Head of caudate nucleus (tissue), 42 donors: ENCODE measurements around the gene SPRED3.
A peak's percentile ranks its signal among the peaks of the same experiment; 100 is the strongest.
"Not testable (repeated sequence)": the region's sequence is repeated elsewhere in the genome, so short reads cannot be mapped to it uniquely, and the experiment has no call there.

Experiments used
- DNase-seq, 42 donors: peaks; one replicate each; pipeline versions ENCODE4 v3.0.0 to v3.0.0-alpha.2; 2020 to 2021; ENCODE audit warnings: mixed read lengths in 7 of 42
- intact Hi-C: fragments of 100-400 bp; cut with DNase I; formaldehyde crosslinking; loops from one replicate; pipeline ENCODE4 v1.15.0; 2022

The SPRED3 gene

DNA sequence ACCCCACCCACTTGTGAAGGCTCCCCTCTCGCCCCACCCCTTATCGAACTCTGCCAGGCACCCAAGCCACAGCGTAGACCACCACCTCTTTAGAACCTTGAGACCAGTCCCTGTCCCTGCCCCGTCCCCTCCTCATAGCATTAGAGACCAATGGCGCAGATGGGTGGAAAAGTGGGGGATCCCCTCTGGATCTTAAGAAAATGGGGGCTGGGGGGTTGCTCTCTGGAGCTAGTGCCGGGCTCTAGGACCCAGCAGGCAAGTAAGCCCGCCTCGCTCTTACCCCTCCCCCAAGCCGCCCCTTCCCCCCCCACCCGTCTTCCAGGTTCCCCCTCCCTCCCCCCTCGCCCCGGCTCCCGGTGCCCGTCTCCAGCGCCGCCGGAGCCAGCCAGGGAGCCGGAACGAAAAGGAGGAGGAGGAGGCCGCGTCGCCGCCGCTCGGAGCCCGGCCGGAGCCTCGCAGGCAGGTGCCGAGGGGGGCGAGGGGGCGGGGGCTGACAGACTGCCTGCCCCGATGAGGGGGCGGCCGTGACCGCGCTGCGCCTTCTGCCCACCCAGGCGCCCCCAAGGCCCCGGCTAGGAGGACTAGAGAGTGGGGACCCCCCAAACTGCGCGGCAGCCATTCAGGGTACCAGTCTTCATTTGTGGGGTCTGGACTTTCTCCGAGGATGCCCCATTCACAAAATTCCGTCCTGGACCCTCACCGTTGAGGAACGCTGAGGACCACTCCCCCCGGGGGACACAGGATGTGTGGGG, at the start of gene SPRED3:
Gene SPRED3, plus strand, starts transcription at position 349 of the 752 bp plus-strand sequence. CDS start 1,606 bp downstream, outside the sequence.
- intact Hi-C loops = no loop called here
- peak in 41 of 42 donors; percentile 9 to 82 (median 58) for DNase-seq

DNA sequence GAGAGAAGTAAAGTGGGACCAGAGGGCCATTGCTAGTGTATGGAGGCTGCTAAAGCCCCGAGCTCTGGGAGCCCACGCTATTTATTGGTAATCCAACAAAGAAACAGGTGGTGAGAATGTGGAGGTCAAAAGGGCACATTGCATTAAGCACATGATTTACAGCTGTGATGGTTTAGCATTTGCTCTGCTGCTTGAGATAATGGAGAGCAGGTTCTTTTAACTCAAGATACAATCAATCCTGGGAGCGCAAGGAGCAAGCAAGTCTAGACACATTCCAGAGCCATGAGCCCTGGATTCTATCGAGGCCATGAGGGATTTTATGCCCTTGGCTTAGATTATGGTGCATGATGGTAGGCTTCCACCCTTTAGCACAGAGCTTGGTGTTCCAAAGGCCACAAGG, 49.5 kb upstream of the SPRED3 start:
- intact Hi-C loops = loop anchor here (10.0 kb wide), 1 partner anchor 194 kb away; no protein-coding TSS in a partner anchor
- not testable (repeated sequence) for DNase-seq

DNA sequence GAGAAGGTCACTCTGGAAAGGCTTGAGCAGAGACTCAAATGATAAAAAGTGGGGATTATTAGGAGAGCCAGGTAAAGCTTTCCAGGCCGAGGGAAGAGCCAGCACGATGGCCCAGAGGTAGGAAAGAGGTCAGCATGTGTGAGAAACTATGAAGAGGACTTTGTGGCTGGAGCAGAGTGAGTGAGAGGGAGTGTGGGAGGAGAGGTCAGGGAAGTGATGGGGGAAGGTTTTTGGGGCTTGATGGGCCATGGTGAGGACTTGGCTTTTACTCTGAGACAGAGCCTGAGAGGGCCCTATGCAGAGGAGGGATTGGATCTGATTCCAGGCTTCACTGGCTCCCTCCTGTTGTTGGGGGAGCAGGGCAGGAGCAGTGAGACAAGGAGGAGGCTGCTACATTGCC, 47.6 kb upstream of the SPRED3 start:
- DNase-seq = no peak
- intact Hi-C loops = no loop called here

- no peak for DNase-seq
- intact Hi-C loops = no loop called here
Measured at GRCh38 chr19:38346837-38347236, 41.7 kb upstream of the SPRED3 start.

- no peak for DNase-seq
- intact Hi-C loops = no loop called here
Measured at GRCh38 chr19:38350883-38351282, 37.6 kb upstream of the SPRED3 start.

DNA sequence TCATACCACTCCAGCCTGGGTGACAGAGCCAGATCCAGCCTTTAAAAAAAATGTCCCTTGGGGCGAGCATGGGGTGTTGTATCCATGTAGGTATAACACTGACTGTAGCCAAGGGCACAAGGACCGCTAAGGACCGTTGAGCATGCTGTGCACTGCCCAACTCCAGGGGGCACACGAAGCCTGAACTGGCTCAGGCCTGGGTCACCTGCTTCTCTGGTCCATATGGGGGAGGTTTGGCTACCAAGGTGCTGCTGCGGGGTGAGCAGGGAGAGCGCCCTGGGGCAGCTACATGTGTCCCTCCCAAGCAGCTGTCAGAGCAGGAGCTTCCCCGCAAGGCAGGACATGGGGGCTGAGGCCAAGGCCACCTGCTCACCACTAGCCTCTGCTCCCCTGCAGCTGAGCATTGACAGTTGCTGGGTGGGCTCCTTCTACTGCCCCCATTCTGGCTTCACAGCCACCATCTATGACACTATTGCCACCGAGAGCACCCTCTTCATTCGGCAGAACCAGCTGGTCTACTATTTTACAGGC, 36.6 kb upstream of the SPRED3 start:
- intact Hi-C loops = no loop called here
- DNase-seq = no peak

- intact Hi-C loops = no loop called here
- DNase-seq = no peak
Measured at GRCh38 chr19:38352611-38353010, 35.9 kb upstream of the SPRED3 start.

- intact Hi-C loops = no loop called here
- no peak for DNase-seq
Measured at GRCh38 chr19:38355728-38356725, 32.5 kb upstream of the SPRED3 start.

- no peak for DNase-seq
- intact Hi-C loops = no loop called here
Measured at GRCh38 chr19:38358071-38358470, 30.4 kb upstream of the SPRED3 start.

GRCh38 chr19:38359242-38360021, 29.1 kb upstream of the SPRED3 start:
- DNase-seq = no peak
- intact Hi-C loops = no loop called here

GRCh38 chr19:38360351-38360750, 28.1 kb upstream of the SPRED3 start:
- intact Hi-C loops = no loop called here
- no peak for DNase-seq

DNA sequence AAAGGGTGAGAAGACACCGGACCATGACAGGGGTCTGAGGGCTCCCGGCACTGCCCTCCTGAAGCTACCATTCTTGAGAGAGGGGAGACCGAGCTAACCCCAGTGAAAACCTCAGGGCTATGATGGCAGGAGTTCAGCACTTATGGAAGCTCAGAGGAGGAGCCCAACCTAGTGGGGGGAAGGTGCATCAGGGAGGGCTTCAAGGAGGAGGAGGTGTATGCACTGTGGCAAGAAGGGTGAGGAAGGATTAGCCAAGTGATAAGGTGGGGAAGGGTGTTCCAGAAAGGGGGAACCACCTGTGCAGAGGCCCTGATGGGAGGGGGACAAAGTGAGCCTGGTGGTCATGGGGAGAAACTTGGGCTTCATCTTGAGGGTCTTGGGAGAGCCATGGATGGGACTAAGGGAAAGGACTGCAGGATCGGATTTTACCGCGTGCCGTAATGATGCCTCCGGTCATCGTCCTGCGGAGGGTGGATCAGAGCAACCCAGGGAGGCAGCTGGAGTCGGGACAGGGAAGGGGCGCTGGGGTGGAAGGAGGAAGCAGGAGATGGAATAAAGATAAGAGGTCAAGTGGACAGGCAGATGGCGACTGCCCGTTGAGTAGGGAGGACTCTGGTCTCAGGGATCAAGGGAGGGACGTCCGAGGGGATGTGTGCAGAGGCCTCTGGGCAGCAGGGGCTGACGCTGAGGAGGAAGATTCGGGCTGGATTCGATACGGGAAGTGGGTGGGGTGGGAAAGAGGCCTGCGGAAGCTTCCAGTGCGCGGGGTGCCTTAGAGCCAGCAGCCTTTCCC, 27.5 kb upstream of the SPRED3 start:
- intact Hi-C loops = no loop called here
- no peak for DNase-seq

DNA sequence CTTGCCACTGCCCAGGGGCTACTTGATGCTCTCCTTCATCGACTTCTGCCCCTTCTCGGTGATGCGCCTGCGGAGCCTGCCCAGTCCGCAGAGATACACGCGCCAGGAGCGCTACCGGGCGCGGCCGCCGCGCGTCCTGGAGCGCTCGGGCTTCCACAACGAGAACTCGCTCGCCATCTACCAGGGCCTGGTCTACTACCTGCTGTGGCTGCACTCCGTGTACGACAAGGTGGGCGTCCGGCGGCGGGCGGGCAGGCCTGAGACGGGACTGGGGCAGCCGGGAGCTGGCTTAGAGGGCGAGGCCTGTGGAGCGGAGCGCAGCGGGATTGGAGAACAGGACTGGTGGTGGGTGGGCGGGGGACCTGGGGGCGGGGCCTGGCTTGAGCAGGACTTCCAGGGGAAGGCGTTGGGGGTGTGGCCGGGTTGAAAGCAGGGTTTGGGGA, 26.8 kb upstream of the SPRED3 start:
- peak in 41 of 42 donors; percentile 20 to 82 (median 58) for DNase-seq
- intact Hi-C loops = no loop called here

DNA sequence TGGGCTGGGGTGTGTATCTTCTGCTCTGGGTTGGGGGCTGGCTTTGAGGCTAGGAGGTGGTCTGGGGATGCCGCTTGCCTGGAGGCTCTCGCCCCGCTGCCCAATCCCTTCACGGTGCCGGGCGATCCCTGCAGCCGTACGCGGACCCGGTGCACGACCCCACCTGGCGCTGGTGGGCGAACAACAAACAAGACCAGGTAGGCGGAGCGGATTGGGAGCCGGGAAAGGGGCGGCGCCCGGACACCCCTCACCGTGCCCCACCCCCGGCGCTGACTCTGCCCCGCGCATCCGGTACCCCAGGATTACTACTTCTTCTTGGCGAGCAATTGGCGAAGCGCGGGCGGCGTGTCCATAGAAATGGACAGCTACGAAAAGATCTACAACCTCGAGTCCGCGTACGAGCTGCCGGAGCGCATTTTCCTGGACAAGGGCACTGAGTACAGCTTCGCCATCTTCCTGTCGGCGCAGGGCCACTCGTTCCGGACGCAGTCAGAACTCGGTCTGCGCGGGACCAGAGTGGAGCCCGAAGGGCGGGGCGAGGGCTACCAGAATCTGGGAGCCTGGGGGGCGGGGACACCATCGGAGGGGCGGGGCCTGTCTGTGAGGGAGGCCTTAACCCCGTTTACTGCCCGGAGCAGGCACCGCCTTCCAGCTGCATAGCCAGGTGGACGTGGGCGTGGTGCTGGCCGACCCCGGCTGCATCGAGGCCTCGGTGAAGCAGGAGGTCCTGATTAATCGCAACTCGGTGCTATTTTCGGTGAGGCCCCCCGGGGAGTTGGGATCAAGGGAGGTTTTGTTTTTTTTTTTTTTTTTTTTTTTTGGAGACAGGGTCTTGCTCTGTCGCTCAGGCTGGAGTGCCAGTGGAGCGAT, 26.2 kb upstream of the SPRED3 start:
- DNase-seq = peak in 28 of 42 donors; percentile 5 to 56 (median 26)
- intact Hi-C loops = no loop called here

GRCh38 chr19:38362946-38363688, 25.4 kb upstream of the SPRED3 start:
- intact Hi-C loops, DNase-seq: not testable (repeated sequence)

- DNase-seq = no peak
- intact Hi-C loops = no loop called here
Measured at GRCh38 chr19:38367041-38367440, 21.5 kb upstream of the SPRED3 start.
